SKM-1 treated with dmso at 0.1 percent for 144 hours (cell line): ENCODE data around the gene IL36RN.

Source experiments
- DNase-seq: peaks from one replicate; lab custom pipeline; 2025; ENCODE audit not compliant: unreplicated experiment; lab: John Stamatoyannopoulos, UW

Gene IL36RN

GRCh38 chr2:113046465-113046864 is 12.5 kb upstream of the IL36RN start:
- DNase-seq = no peak

- DNase-seq = no peak
Observed at GRCh38 chr2:113050921-113051895, 7.8 kb upstream of the IL36RN start.

- no peak for DNase-seq
Observed at GRCh38 chr2:113052396-113052917, 6.5 kb upstream of the IL36RN start, which contains the start of gene IL36B. IL36B (minus strand) TSS chr2:113052867.

- DNase-seq = no peak
Observed at GRCh38 chr2:113053666-113054065, 5.3 kb upstream of the IL36RN start.

GRCh38 chr2:113054066-113054465 is 4.9 kb upstream of the IL36RN start:
- no peak for DNase-seq

GRCh38 chr2:113056521-113056920 is 2.5 kb upstream of the IL36RN start:
- no peak for DNase-seq

- no peak for DNase-seq
Observed at GRCh38 chr2:113057117-113057516, 1.9 kb upstream of the IL36RN start.

- no peak for DNase-seq
Observed at GRCh38 chr2:113058411-113058994, 495 bp upstream of the IL36RN start.

GRCh38 chr2:113060396-113060795 is 1.4 kb downstream of the IL36RN start:
- DNase-seq = no peak

- DNase-seq = no peak
Observed at GRCh38 chr2:113060796-113061195, 1.8 kb downstream of the IL36RN start.

GRCh38 chr2:113061241-113061640 is 2.2 kb downstream of the IL36RN start:
- DNase-seq = no peak

- no peak for DNase-seq
Observed at GRCh38 chr2:113061896-113062770, 3.1 kb downstream of the IL36RN start.

- DNase-seq = no peak
Observed at GRCh38 chr2:113064281-113064680, 5.3 kb downstream of the IL36RN start.

- no peak for DNase-seq
Observed at GRCh38 chr2:113064898-113065297, 5.9 kb downstream of the IL36RN start.

- DNase-seq = no peak
Observed at GRCh38 chr2:113067681-113068080, 8.7 kb downstream of the IL36RN start, which contains the start of gene IL1F10. IL1F10 (plus strand) TSS chr2:113067970; CDS start chr2:113072739, 4,769 bp downstream.

- no peak for DNase-seq
Observed at GRCh38 chr2:113068249-113068648, 9.3 kb downstream of the IL36RN start.

GRCh38 chr2:113068706-113069485 is 9.9 kb downstream of the IL36RN start:
- DNase-seq = no peak

- DNase-seq = no peak
Observed at GRCh38 chr2:113069676-113070605, 10.9 kb downstream of the IL36RN start.

- DNase-seq = no peak
Observed at GRCh38 chr2:113070606-113070975, 11.6 kb downstream of the IL36RN start.
